Measurements from ENCODE around the gene TRIM65. TPM values are rescaled to one million over a fixed set of nuclear protein-coding genes. Genes with fewer than 3 reads are reported as not detected.

Gene TRIM65
- total and polyA plus RNA-seq, 2 of the 13 experiments (the other 11 are each of a cell fraction or from before 2014, with no cell fraction given): 10.3 to 22.4 TPM

DNA sequence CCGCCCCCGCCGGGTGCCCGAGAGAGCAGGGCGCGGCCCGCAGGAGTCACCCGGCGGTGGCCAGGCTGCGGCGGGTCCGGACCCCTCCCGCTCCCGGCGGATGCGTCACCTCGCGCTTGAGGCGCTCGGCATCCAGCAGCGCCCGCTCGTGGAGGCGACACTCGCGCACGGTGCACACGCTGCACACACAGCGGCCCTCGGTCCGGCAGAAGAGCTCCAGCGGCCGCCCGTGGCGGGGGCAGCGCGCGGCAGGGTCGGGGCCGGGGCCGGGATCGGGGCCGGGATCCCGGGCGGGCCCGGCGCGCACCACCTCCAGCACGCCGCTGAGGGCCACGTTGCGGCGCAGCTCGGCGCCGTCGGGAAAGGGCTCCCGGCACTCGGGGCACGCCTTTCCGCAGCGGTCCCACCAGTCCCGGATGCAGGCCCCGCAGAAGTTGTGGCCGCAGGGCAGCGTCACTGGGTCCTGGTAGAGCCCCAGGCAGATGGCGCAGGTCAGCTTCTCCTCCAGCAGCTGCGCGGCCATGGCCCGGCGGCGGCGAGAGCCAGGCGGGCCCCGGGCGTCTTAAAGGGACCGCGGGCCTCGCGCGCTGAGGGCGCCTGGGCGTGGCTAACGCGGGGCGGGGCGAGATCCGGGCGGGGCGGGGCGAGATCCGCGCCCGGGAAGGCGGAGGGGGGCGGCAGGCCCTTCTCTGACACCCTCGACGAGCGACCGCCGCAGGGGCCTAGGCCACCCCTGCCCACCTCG is at the start of gene TRIM65 (continued):
- TF ChIP-seq RAD21 (CRISPR knock-in tag; IDR thresholded peaks at IDR 0.05) (peak; percentile 84), ZNF558 (CRISPR knock-in tag; IDR thresholded peaks at IDR 0.05; ENCODE audit: borderline replicate concordance) (no peak), ATF2 (CRISPR knock-in tag; IDR thresholded peaks at IDR 0.05) (0 out of 2 replicates have a peak, but pooled peaks have one; percentile 62), USF2 (IDR thresholded peaks at IDR 0.05; ENCODE audit: low read depth, low read length) (no peak), USF2 (CRISPR knock-in tag; IDR thresholded peaks at IDR 0.05; ENCODE audit: borderline replicate concordance) (no peak), ZNF143 (CRISPR knock-in tag; IDR thresholded peaks at IDR 0.05) (peak; percentile 49; the same call in 1 of the 2 replicates), ZNF292 (CRISPR knock-in tag; IDR thresholded peaks at IDR 0.05; ENCODE audit: borderline replicate concordance, low read depth) (no peak), ELF3 (CRISPR knock-in tag; IDR thresholded peaks at IDR 0.05) (no peak; the same call in 1 of the 2 replicates), MAFG (CRISPR knock-in tag; IDR thresholded peaks at IDR 0.05) (no peak), CAMTA2 (CRISPR knock-in tag; IDR thresholded peaks at IDR 0.05; ENCODE audit: borderline replicate concordance) (0 out of 2 replicates have a peak, but pooled peaks have one; percentile 36), ARNTL (CRISPR knock-in tag; IDR thresholded peaks at IDR 0.05) (peak; percentile 57), ZNF629 (CRISPR knock-in tag; conservative IDR thresholded peaks at IDR 0.05) (no peak), ZUFSP (CRISPR knock-in tag; IDR thresholded peaks at IDR 0.05; ENCODE audit: borderline replicate concordance) (no peak), ZNF30 (CRISPR knock-in tag; IDR thresholded peaks at IDR 0.05) (no peak), MEIS2 (CRISPR knock-in tag; IDR thresholded peaks at IDR 0.05) (peak; percentile 35; the same call in 1 of the 2 replicates)
- TF ChIP-seq, protein P1, sequence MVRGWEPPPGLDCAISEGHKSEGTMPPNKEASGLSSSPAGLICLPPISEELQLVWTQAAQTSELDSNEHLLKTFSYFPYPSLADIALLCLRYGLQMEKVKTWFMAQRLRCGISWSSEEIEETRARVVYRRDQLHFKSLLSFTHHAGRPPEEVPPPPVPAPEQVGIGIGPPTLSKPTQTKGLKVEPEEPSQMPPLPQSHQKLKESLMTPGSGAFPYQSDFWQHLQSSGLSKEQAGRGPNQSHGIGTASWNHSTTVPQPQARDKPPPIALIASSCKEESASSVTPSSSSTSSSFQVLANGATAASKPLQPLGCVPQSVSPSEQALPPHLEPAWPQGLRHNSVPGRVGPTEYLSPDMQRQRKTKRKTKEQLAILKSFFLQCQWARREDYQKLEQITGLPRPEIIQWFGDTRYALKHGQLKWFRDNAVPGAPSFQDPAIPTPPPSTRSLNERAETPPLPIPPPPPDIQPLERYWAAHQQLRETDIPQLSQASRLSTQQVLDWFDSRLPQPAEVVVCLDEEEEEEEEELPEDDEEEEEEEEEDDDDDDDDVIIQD (CRISPR knock-in tag; IDR thresholded peaks at IDR 0.05; ENCODE audit: low read depth): no peak

Measured in HepG2 (cell line).